Esophagus muscularis mucosa (tissue), 3 donors: ENCODE data around the gene C5orf52.

Experiments
- POLR2A ChIP-seq: fragments of 450-650 bp; IDR thresholded peaks from one replicate; pipeline ENCODE4 v1.6.1; 2017; ENCODE audit warnings: antibody characterized with exemption, moderate library complexity, mild to moderate bottlenecking, low read depth
- POLR2AphosphoS5 ChIP-seq, 2 donors: sonication (generic); formaldehyde crosslinking; IDR thresholded peaks; one replicate each; pipeline ENCODE4 v1.6.1; 2017; ENCODE audit warnings: antibody characterized with exemption in 2 of 2
- TF ChIP-seq, protein P1 (sequence below), 3 experiments: fragments of 200-600 bp in 2 of 3; fragments of 450-650 bp in 1 of 3; sonication (generic) in 2 of 3; IDR thresholded peaks; one replicate each; pipeline ENCODE4 v1.5.1; 2017 to 2019; ENCODE audit warnings: antibody characterized with exemption in 3 of 3, mild to moderate bottlenecking in 2 of 3, moderate library complexity in 1 of 3

DNA sequence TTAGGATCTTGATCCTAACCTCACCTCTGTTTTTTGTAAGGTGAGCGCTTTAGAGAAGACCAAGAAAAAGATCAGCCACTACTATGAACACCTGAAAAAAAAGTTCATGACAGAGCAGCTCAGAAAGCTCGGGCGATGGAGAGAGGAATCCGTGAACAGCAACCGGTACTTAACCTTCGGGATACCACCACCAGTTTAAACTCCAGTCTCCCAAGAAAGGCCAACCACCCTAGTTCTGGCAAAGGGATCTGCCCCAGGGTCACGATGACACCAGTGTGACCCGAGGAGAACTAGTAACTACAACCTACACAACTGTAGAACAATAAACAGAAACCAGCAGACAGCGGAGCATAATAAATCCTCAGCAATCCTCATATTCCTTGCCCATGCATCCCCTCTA is 8.5 kb downstream of the C5orf52 start:
- TF ChIP-seq, protein P1, sequence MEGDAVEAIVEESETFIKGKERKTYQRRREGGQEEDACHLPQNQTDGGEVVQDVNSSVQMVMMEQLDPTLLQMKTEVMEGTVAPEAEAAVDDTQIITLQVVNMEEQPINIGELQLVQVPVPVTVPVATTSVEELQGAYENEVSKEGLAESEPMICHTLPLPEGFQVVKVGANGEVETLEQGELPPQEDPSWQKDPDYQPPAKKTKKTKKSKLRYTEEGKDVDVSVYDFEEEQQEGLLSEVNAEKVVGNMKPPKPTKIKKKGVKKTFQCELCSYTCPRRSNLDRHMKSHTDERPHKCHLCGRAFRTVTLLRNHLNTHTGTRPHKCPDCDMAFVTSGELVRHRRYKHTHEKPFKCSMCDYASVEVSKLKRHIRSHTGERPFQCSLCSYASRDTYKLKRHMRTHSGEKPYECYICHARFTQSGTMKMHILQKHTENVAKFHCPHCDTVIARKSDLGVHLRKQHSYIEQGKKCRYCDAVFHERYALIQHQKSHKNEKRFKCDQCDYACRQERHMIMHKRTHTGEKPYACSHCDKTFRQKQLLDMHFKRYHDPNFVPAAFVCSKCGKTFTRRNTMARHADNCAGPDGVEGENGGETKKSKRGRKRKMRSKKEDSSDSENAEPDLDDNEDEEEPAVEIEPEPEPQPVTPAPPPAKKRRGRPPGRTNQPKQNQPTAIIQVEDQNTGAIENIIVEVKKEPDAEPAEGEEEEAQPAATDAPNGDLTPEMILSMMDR (IDR thresholded peaks at IDR 0.05): no peak
- no peak for TF ChIP-seq POLR2A
- no peak for TF ChIP-seq POLR2AphosphoS5 (IDR thresholded peaks at IDR 0.05)
